KMS-11 (cell line): Measurements from ENCODE around the gene CACNA1E.

ENCODE experiments used
- H2AFZ ChIP-seq: fragments of 200-600 bp; sonication (generic); 2 replicates; pipeline ENCODE4 v1.6.1; 2016; ENCODE audit warnings: antibody characterized with exemption, mixed run types, low read depth
- H3K27ac ChIP-seq: fragments of 200-600 bp; sonication (generic); 2 replicates; pipeline ENCODE4 v1.6.1; 2016; ENCODE audit warnings: mild to moderate bottlenecking, mixed run types
- H3K27me3 ChIP-seq: fragments of 200-600 bp; sonication (generic); 2 replicates; pipeline ENCODE4 v1.6.1; 2017; ENCODE audit warnings: mild to moderate bottlenecking, low read depth, mixed run types, moderate library complexity; ENCODE audit not compliant: insufficient read depth
- H3K36me3 ChIP-seq: fragments of 200-600 bp; sonication (generic); 2 replicates; pipeline ENCODE4 v1.6.1; 2017; ENCODE audit warnings: mild to moderate bottlenecking, mixed run types; ENCODE audit not compliant: insufficient read depth
- H3K4me1 ChIP-seq: fragments of 200-600 bp; sonication (generic); 2 replicates; pipeline ENCODE4 v1.6.1; 2016; ENCODE audit warnings: mild to moderate bottlenecking, low read depth, mixed run types; ENCODE audit not compliant: poor library complexity, severe bottlenecking
- H3K4me2 ChIP-seq: fragments of 200-600 bp; sonication (generic); 2 replicates; pipeline ENCODE4 v1.7.0; 2016; ENCODE audit warnings: mild to moderate bottlenecking, mixed run types
- H3K4me3 ChIP-seq: fragments of 200-600 bp; sonication (generic); IDR thresholded peaks from 2 replicates; pipeline ENCODE4 v1.6.1; 2017; ENCODE audit warnings: low read depth, low read length, mixed read lengths; ENCODE audit not compliant: insufficient read depth
- H3K79me2 ChIP-seq: fragments of 200-600 bp; sonication (generic); 2 replicates; pipeline ENCODE4 v1.6.1; 2016; ENCODE audit warnings: low read depth, mixed run types; ENCODE audit not compliant: insufficient read depth
- H3K9ac ChIP-seq: fragments of 200-600 bp; sonication (generic); 2 replicates; pipeline ENCODE4 v1.6.1; 2016; ENCODE audit warnings: mild to moderate bottlenecking, mixed run types
- H4K20me1 ChIP-seq: fragments of 200-600 bp; sonication (generic); 2 replicates; pipeline ENCODE4 v1.6.1; 2016; ENCODE audit warnings: mild to moderate bottlenecking, mixed run types; ENCODE audit not compliant: insufficient read depth
- TF ChIP-seq, protein P1 (sequence below): fragments of 200-600 bp; sonication (generic); conservative IDR thresholded peaks from 2 replicates; pipeline ENCODE4 v1.6.1; 2017; ENCODE audit warnings: low read depth, mild to moderate bottlenecking, antibody characterized with exemption, low read length, moderate library complexity, mixed read lengths

The CACNA1E gene

DNA sequence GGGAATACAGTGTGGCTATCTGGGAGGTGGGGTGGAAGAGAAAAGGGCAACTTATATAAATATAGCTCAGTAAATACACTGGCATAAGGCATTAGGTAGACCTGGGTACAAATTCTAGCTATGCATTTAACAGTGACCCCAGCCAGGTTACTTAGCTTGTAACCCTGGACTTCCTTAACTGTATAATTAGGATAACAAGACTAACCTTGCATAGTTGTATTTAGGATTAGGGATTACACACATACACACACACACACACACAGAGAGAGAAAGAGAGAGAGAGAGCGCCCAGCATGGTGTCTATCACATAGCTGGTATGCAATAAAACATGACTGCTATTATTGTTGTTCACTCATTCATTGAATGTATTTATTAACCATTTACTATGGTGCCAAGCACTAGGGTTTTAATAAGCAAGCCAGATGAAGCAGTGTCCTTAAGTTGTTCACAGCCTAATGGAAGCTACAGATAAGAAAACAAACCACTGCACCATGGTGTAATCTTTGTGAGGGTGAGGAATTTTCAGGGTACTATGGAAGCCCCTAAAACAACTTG lies 326.8 kb downstream of the CACNA1E start:
- H3K9ac ChIP-seq = no peak overlapping the region
- no peak overlapping the region for H3K4me3 ChIP-seq
- no peaks in the 10 kb centered on the region for H3K36me3 ChIP-seq
- no peaks in the 10 kb centered on the region for H3K79me2 ChIP-seq
- H3K27me3 ChIP-seq = no peaks in the 10 kb centered on the region
- no peak overlapping the region for H3K4me2 ChIP-seq
- TF ChIP-seq, protein P1, sequence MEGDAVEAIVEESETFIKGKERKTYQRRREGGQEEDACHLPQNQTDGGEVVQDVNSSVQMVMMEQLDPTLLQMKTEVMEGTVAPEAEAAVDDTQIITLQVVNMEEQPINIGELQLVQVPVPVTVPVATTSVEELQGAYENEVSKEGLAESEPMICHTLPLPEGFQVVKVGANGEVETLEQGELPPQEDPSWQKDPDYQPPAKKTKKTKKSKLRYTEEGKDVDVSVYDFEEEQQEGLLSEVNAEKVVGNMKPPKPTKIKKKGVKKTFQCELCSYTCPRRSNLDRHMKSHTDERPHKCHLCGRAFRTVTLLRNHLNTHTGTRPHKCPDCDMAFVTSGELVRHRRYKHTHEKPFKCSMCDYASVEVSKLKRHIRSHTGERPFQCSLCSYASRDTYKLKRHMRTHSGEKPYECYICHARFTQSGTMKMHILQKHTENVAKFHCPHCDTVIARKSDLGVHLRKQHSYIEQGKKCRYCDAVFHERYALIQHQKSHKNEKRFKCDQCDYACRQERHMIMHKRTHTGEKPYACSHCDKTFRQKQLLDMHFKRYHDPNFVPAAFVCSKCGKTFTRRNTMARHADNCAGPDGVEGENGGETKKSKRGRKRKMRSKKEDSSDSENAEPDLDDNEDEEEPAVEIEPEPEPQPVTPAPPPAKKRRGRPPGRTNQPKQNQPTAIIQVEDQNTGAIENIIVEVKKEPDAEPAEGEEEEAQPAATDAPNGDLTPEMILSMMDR = no peak
- H3K27ac ChIP-seq = no peak overlapping the region
- H3K4me1 ChIP-seq = no peaks in the 10 kb centered on the region
- H2AFZ ChIP-seq = no peak overlapping the region
- no peaks in the 10 kb centered on the region for H4K20me1 ChIP-seq

DNA sequence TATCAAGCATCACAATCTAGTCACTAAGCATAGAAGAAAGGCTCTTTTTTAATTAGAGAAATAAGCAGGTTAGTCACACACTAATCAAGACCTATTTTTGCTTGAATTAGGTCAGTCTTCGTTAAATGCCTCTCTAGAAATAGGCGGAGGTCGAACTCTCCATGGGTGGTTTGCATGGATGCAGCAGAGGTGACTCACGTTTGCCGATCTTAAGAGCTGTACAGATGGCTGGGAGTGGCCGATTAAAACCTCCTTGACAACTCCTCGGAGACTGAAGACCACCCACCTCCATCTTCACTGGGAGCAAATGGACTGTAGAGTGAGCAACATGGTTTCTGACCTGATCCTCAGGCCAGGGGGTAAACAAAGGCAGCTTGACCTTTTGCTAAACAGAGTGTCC lies 328.9 kb downstream of the CACNA1E start:
- Histone ChIP-seq H3K79me2 (no peaks in the 10 kb centered on the region), H2AFZ (no peak overlapping the region), H3K27me3 (no peaks in the 10 kb centered on the region), H3K4me2 (no peak overlapping the region), H4K20me1 (no peaks in the 10 kb centered on the region), H3K4me3 (no peak overlapping the region), H3K9ac (no peak overlapping the region), H3K27ac (no peak overlapping the region), H3K4me1 (no peaks in the 10 kb centered on the region), H3K36me3 (no peaks in the 10 kb centered on the region)
- TF ChIP-seq, protein P1 = no peak

DNA sequence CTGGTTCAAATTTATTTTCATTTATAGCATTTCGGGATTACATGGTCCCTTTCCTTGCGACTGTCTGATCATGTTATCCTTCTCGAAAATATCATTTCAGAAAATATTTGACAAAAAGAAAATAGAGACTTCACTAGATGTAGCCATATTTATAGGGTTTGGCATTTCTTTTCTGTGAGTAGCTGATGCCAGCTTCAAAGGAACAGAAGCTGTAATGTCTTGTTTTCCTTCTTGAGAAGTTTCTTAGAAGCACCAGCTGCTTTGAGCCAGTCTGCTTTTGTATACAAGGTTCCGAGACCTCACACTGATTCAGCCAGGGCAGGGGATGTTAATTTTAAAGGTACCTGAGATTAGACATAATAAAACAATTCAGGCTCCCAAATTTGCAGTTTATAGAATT lies 329.9 kb downstream of the CACNA1E start:
- Histone ChIP-seq H3K4me3 (no peak overlapping the region), H4K20me1 (no peaks in the 10 kb centered on the region), H3K36me3 (no peaks in the 10 kb centered on the region), H3K27ac (no peak overlapping the region), H3K4me2 (no peak overlapping the region), H3K79me2 (no peaks in the 10 kb centered on the region), H3K27me3 (no peaks in the 10 kb centered on the region), H2AFZ (no peak overlapping the region), H3K9ac (no peak overlapping the region), H3K4me1 (no peaks in the 10 kb centered on the region)
- TF ChIP-seq, protein P1 = no peak

DNA sequence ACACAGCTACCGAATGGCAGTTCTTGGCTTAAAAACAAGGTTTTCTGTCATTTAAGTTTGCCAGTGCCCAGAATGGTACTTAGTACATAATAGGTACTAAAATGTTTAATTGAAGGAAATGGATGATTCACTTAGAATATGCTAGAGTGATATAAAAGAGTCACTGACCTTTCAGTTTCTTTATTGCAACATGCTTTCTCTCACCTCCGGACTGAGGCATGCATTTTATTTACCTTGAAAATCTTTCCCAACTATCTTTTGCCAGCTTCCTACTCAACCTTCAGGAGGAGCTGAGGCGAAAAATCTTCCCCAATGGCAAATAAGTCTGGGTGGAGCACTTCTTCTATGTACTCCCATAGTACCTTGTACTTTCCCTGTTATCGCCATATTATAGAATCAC lies 333.3 kb downstream of the CACNA1E start:
- H2AFZ ChIP-seq = no peak overlapping the region
- H3K4me3 ChIP-seq = no peak overlapping the region
- no peaks in the 10 kb centered on the region for H3K36me3 ChIP-seq
- H3K9ac ChIP-seq = no peak overlapping the region
- no peaks in the 10 kb centered on the region for H3K79me2 ChIP-seq
- H3K27me3 ChIP-seq = no peaks in the 10 kb centered on the region
- H3K4me2 ChIP-seq = no peak overlapping the region
- H4K20me1 ChIP-seq = no peaks in the 10 kb centered on the region
- no peak overlapping the region for H3K27ac ChIP-seq
- TF ChIP-seq, protein P1 = no peak
- H3K4me1 ChIP-seq = no peaks in the 10 kb centered on the region
